Suppressor macrophage treated with lipopolysaccharide for 1 hour (primary cell): ENCODE measurements around the gene PCDHGA3.
"Not testable (repeated sequence)": the region's sequence is repeated elsewhere in the genome, so short reads cannot be mapped to it uniquely, and the experiment has no call there.

Experiments
- DNase-seq, 3 donors: peaks; one replicate each; pipeline ENCODE4 v3.0.0-alpha.2; 2020 to 2022

Gene PCDHGA3

GRCh38 chr5:141383345-141383744, 39.7 kb downstream of the PCDHGA3 start:
- no peak for DNase-seq

GRCh38 chr5:141384471-141385267, 41.0 kb downstream of the PCDHGA3 start:
- DNase-seq: no peak

- peak; percentile 43 to 60 (median 56) for DNase-seq
Observed at GRCh38 chr5:141387557-141388311, 44.1 kb downstream of the PCDHGA3 start, which contains the start of gene PCDHGB4. PCDHGB4 (plus strand) TSS chr5:141387698; CDS start chr5:141387885, 187 bp downstream.

- no peak for DNase-seq
Observed at GRCh38 chr5:141388661-141389060, 45.0 kb downstream of the PCDHGA3 start.

- DNase-seq: no peak
Observed at GRCh38 chr5:141389153-141390042, 45.8 kb downstream of the PCDHGA3 start.

GRCh38 chr5:141392429-141393198, 49.0 kb downstream of the PCDHGA3 start, which contains the start of gene PCDHGA8:
PCDHGA8 (plus strand) TSS chr5:141392633; CDS start chr5:141392814, 181 bp downstream.
- no peak for DNase-seq

- no peak for DNase-seq
Observed at GRCh38 chr5:141393267-141393666, 49.6 kb downstream of the PCDHGA3 start.

GRCh38 chr5:141394401-141395187, 51.0 kb downstream of the PCDHGA3 start:
- DNase-seq: not testable (repeated sequence)
